ENCODE measurements around the gene ANOS1. TPM values are rescaled to one million over a fixed set of nuclear protein-coding genes. Genes with fewer than 3 reads are reported as not detected.

The ANOS1 gene
- polyA plus RNA-seq, 2 of the 4 experiments (the other 2 are of a cell fraction): 0.04 TPM; not detected in 1

DNA sequence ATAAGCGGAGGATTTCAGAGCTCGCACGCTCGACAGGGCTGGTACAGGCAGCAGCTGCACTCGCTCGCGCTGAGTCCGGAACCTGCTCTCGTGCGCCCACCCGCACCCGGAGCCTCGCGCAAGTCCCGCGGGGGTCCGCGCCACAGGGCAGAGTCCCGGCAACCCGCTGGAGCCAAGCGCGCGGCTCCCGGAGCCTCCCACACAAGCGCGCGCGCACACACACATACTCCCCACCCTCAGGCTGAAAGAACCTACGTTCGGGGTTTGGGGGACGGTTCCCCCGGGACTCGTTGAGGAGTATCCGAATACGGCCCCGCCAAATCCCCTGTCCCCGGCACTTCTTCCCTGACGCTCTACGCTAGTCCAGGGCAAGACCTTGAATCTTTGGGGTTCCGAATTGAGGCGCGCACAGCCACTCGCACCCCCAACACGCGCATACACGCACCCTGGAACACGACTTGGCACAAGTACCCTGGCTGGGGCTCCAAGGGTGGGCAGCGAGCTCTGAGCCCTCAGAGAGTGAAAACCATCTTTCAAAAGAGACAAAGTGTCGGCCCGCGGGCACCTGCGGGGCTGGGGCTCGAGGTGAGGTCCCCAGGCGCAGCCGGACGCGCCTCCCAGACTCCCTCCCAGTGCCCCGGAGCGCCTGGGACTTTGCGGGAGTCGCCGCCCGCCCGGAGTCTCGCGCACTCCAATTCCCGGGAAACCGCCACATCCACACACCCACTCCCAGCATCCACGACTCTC lies 952 bp downstream of the ANOS1 start (continued):
- TF ChIP-seq, protein P1, sequence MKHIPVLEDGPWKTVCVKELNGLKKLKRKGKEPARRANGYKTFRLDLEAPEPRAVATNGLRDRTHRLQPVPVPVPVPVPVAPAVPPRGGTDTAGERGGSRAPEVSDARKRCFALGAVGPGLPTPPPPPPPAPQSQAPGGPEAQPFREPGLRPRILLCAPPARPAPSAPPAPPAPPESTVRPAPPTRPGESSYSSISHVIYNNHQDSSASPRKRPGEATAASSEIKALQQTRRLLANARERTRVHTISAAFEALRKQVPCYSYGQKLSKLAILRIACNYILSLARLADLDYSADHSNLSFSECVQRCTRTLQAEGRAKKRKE (CRISPR knock-in tag; IDR thresholded peaks at IDR 0.05; ENCODE audit: low read depth): no peak

- POLR2A ChIA-PET: no interaction called here
- TF ChIP-seq TFCP2L1 (CRISPR knock-in tag; IDR thresholded peaks at IDR 0.05) (no peak), NR3C1 (IDR thresholded peaks at IDR 0.05) (no peak), CBX2 (IDR thresholded peaks at IDR 0.05; ENCODE audit: borderline replicate concordance, low read depth) (no peak), MAX (IDR thresholded peaks at IDR 0.05) (no peak), FOSB (CRISPR knock-in tag; IDR thresholded peaks at IDR 0.05) (no peak), JUNB (IDR thresholded peaks at IDR 0.05) (no peak), CHD2 (IDR thresholded peaks at IDR 0.05; ENCODE audit: low read length, partially characterized antibody) (no peak), ESRRA (IDR thresholded peaks at IDR 0.05; ENCODE audit: borderline replicate concordance, low read length) (no peak), RAD21 (conservative IDR thresholded peaks at IDR 0.05 in 1 of 2, IDR thresholded peaks at IDR 0.05 in 1 of 2) (no peak), CTCF (IDR thresholded peaks at IDR 0.05) (no peak)
- TF ChIP-seq, protein P1 (CRISPR knock-in tag; IDR thresholded peaks at IDR 0.05; ENCODE audit: low read depth): no peak
- CTCF ChIA-PET: interaction anchor here (1.4 kb wide), 1 partner anchor 9 kb away, joined by 6 read pairs; no protein-coding TSS in a partner anchor
- DNase-seq (ENCODE audit: low read depth in 1 of 2, low spot score in 1 of 2): no peak
- Histone ChIP-seq H3K4me1 (0 out of 3 replicates have a peak, but pooled peaks cover 9% of the 10 kb centered on the region), H3K4me3 (no peak overlapping the region), H3K9me3 (no peaks in the 10 kb centered on the region), H3K27ac (no peak overlapping the region), H3K4me2 (no peak overlapping the region)
- FAIRE-seq: no peak
- WGBS (ENCODE audit: missing lambda C conversion rate): 18% methylated on average over 2 of the region's 2 CpGs
- ATAC-seq: no peak
Measured at GRCh38 chrX:8729811-8730210, 2.1 kb downstream of the ANOS1 start.

DNA sequence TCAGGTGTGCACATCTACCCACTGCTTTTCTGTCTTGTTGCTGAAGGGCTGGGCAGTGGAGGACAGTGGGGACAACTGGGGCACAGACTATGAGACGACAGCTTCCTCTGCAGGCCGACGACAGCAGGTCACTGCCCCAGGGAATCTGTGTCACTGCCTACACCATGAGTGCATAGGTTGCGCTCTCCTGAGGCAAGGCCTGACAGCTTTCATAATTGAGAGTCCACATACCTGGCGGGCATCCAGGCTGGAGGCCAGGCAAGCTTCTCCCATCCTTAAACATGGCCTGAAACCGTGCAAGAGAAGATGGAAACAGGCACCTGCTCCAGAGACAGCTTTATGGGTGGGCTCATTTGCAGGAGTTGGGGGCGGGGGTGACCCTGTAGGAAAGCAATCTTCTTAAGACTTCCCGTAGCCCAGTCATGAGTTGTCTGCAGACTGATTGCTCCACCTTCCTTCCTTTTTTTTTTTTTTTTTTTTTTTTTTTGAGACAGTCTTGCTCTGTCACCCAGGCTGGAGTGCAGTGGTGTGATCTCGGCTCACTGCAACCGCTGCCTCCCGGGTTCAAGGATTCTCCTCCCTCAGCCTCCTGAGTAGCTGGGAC lies 2.9 kb downstream of the ANOS1 start:
- Histone ChIP-seq H3K27ac (no peak overlapping the region), H3K4me3 (no peak overlapping the region), H3K4me2 (no peak overlapping the region), H3K9me3 (no peaks in the 10 kb centered on the region), H3K4me1 (0 out of 3 replicates have a peak, but pooled peaks cover 9% of the 10 kb centered on the region)
- ChIA-PET CTCF (interaction anchor here (1.4 to 1.7 kb wide), 2 partner anchors 9 to 10 kb away, joined by 6 to 9 read pairs; no protein-coding TSS in a partner anchor), POLR2A (no interaction called here)
- no peak for TF ChIP-seq SMC3 (IDR thresholded peaks at IDR 0.05)
- TF ChIP-seq MAZ (IDR thresholded peaks at IDR 0.05; ENCODE audit: borderline replicate concordance, low read depth, low read length): no peak
- TF ChIP-seq KDM1A (IDR thresholded peaks at IDR 0.05; ENCODE audit: low read depth): no peak
- TF ChIP-seq CBX2 (IDR thresholded peaks at IDR 0.05; ENCODE audit: borderline replicate concordance, low read depth): no peak
- TF ChIP-seq CHD2 (IDR thresholded peaks at IDR 0.05; ENCODE audit: low read length, partially characterized antibody): no peak
- TF ChIP-seq PHF8 (IDR thresholded peaks at IDR 0.05; ENCODE audit: borderline replicate concordance, low read depth): no peak
- TF ChIP-seq CHD4 (IDR thresholded peaks at IDR 0.05; ENCODE audit: borderline replicate concordance): no peak
- TF ChIP-seq SREBF2 (IDR thresholded peaks at IDR 0.05): no peak
- TF ChIP-seq BHLHE40 (IDR thresholded peaks at IDR 0.05; ENCODE audit: low read depth, low read length): no peak
- no peak for ATAC-seq
- no peak for DNase-seq (ENCODE audit: low read depth in 1 of 2, low spot score in 1 of 2)
- WGBS (ENCODE audit: missing lambda C conversion rate): 5% methylated on average over 5 of the region's 11 CpGs
- FAIRE-seq: no peak
